Tibial artery (tissue), 4 donors: Measurements from ENCODE around the gene WDFY3.
"Not testable (repeated sequence)": the region's sequence is repeated elsewhere in the genome, so short reads cannot be mapped to it uniquely, and the experiment has no call there.

Experiments
- DNase-seq, 2 donors: peaks; one replicate each; pipeline ENCODE4 v3.0.0-alpha.2; 2019
- H3K27ac ChIP-seq, 2 donors: fragments of 200-600 bp; sonication (generic) in 1 of 2; 1 replicate in 1 of 2; 2 replicates in 1 of 2; pipeline ENCODE4 v1.5.1; 2018 to 2019; ENCODE audit warnings: mild to moderate bottlenecking in 1 of 2
- H3K27me3 ChIP-seq, 2 donors: fragments of 200-600 bp; sonication (generic) in 1 of 2; one replicate each; pipeline versions ENCODE4 v1.5.1 to v1.6.0; 2016 to 2019
- H3K36me3 ChIP-seq, 3 donors: fragments of 200-600 bp; sonication (generic) in 2 of 3; one replicate each; pipeline ENCODE4 v1.5.1; 2016 to 2019; ENCODE audit warnings: mild to moderate bottlenecking in 2 of 3
- H3K4me1 ChIP-seq, 4 donors: fragments of 200-600 bp; sonication (generic) in 2 of 4; 1 replicate in 3 of 4; 2 replicates in 1 of 4; pipeline ENCODE4 v1.5.1; 2016 to 2019
- H3K4me3 ChIP-seq, 2 donors: fragments of 200-600 bp; sonication (generic) in 1 of 2; 1 replicate in 1 of 2; 2 replicates in 1 of 2; pipeline ENCODE4 v1.5.1; 2018 to 2019; ENCODE audit warnings: mild to moderate bottlenecking in 2 of 2
- H3K9me3 ChIP-seq, 3 donors: fragments of 200-600 bp; sonication (generic) in 1 of 3; one replicate each; pipeline ENCODE4 v1.5.1; 2016 to 2019
- intact Hi-C: fragments of 100-400 bp; cut with DNase I; formaldehyde crosslinking; loops from one replicate; pipeline ENCODE4 v1.15.0; 2023; ENCODE audit warnings: low total_unique reads
- TF ChIP-seq, protein P1 (sequence below), 2 experiments: fragments of 200-600 bp in 1 of 2; fragments of 450-650 bp in 1 of 2; IDR thresholded peaks; one replicate each; pipeline ENCODE4 v1.5.1; 2017 to 2019; ENCODE audit warnings: antibody characterized with exemption in 2 of 2, mild to moderate bottlenecking in 1 of 2, moderate library complexity in 1 of 2

The WDFY3 gene

DNA sequence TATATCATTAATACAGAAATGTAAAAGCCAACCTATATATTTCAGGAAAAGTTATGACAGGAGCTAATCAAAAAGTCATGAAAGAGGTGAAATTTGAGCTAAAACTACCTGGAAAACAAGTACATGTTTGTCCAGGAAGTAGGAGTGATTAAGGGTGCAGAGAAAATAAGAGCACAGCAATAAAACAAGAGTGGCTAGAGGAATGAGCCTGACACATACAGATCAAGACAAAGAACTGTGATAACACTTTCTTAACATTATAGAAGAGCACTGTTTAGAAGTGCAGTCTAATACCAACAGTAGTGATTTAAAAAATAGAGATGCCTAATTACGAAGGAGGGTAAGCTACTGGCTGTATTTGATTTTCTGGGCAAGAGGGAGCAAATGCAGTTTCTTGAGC lies 125.1 kb downstream of the WDFY3 start:
- no peak for DNase-seq
- Histone ChIP-seq H3K36me3 (peaks cover 13 to 18% (median 14%) of the 10 kb centered on the region in 3 donors), H3K4me3 (no peak overlapping the region), H3K4me1 (no peaks in the 10 kb centered on the region), H3K27ac (no peak overlapping the region), H3K9me3 (no peaks in the 10 kb centered on the region), H3K27me3 (no peaks in the 10 kb centered on the region)
- intact Hi-C loops: no loop called here
- TF ChIP-seq, protein P1, sequence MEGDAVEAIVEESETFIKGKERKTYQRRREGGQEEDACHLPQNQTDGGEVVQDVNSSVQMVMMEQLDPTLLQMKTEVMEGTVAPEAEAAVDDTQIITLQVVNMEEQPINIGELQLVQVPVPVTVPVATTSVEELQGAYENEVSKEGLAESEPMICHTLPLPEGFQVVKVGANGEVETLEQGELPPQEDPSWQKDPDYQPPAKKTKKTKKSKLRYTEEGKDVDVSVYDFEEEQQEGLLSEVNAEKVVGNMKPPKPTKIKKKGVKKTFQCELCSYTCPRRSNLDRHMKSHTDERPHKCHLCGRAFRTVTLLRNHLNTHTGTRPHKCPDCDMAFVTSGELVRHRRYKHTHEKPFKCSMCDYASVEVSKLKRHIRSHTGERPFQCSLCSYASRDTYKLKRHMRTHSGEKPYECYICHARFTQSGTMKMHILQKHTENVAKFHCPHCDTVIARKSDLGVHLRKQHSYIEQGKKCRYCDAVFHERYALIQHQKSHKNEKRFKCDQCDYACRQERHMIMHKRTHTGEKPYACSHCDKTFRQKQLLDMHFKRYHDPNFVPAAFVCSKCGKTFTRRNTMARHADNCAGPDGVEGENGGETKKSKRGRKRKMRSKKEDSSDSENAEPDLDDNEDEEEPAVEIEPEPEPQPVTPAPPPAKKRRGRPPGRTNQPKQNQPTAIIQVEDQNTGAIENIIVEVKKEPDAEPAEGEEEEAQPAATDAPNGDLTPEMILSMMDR (IDR thresholded peaks at IDR 0.05): no peak

DNA sequence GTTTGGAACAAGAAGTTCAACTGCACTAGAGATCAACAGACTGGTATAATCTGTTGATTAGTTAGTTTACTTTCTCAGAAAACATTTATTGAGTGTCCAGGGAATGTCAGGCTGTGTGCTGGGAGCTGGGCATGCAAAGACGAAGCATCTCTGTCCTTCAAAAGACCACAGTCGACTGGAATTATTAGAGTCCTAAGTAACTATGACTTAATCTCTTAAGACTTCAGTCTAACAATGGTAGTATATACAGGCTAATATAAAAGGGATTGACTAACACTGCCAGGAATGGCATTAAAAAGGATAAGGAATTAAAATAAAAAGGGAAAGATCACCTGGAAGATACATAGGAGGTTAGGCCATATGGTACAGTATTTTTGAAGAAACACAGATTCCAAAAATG lies 128.7 kb downstream of the WDFY3 start:
- Histone ChIP-seq H3K4me3 (no peak overlapping the region), H3K4me1 (no peaks in the 10 kb centered on the region), H3K9me3 (no peaks in the 10 kb centered on the region), H3K36me3 (peaks cover 13 to 18% (median 14%) of the 10 kb centered on the region in 3 donors), H3K27me3 (no peaks in the 10 kb centered on the region), H3K27ac (no peak overlapping the region)
- DNase-seq: no peak
- TF ChIP-seq, protein P1 (IDR thresholded peaks at IDR 0.05): no peak
- intact Hi-C loops: no loop called here

DNA sequence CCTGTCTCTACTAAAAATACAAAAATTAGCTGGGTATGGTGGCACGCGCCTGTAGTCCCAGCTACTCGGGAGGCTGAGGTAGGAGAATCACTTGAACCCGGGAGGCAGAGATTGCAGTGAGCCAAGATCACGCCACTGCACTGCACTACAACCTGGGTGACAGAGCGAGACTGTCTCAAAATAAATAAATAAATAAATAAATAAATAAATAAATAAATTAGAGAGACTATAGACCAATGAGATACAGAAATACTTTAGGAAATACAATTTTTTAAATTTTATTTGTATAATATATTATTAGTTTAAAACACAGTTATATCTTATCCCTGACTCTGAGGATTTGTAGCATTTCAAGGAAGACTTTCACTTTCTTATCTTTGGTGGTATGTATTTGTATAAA lies 136.9 kb downstream of the WDFY3 start:
- peaks cover 13 to 21% (median 21%) of the 10 kb centered on the region in 3 donors for H3K36me3 ChIP-seq
- H3K27ac ChIP-seq, H3K4me1 ChIP-seq, H3K4me3 ChIP-seq, H3K9me3 ChIP-seq, DNase-seq, H3K27me3 ChIP-seq, intact Hi-C loops: not testable (repeated sequence)

DNA sequence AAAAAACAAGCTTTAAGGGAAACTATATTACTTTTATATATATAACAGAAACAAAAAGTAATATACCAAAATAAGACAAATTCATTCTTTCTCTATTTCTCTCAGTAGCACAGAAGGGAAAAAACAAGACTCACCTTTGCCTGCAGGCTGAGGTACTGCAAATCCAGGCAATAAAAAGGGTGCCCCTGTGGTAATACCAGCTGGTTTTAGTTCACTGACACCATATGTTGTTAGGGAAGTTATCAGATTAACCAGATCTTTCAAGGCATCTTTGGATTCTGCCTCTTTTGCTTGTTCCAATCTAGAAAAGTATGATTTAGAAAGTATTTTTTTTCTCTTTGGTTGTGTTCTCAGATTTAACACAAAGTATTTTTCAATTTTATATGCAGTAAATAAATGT lies 139.8 kb downstream of the WDFY3 start:
- DNase-seq: no peak
- TF ChIP-seq, protein P1 (IDR thresholded peaks at IDR 0.05): no peak

DNA sequence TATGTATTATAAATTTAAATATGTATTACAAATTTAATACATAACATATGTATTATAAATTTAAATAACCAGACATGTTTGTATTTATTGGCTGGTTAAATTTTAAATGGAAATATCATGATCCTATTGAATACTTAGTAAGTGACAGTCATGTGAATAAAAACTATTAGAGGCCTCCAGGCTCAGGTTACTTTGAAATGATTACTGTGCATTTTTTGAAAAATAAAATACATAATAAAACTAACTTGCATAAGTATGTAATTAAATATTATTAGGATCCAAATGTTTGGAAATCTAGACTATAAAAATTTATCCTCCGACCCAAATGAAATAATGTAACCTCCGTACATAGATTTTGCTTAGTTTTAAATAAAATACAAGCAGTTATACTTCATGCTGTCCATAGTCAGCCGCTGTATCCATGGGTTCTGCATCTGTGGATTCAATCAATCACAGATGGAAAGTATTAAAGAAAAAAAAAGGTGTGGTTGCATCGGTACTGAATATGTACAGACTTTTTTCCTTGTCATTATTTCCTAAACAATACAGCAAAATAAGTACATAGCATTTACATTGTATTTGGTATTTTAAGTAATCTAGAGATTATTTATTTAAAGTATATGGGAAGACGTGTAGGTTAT lies 140.7 kb downstream of the WDFY3 start:
- TF ChIP-seq, protein P1 (IDR thresholded peaks at IDR 0.05): no peak
- no peaks in the 10 kb centered on the region for H3K27me3 ChIP-seq
- no peaks in the 10 kb centered on the region for H3K9me3 ChIP-seq
- no peak for DNase-seq
- peaks cover 18 to 25% (median 23%) of the 10 kb centered on the region in 3 donors for H3K36me3 ChIP-seq
- intact Hi-C loops: no loop called here
- H3K4me3 ChIP-seq: no peak overlapping the region
- H3K27ac ChIP-seq: no peak overlapping the region
- H3K4me1 ChIP-seq: no peaks in the 10 kb centered on the region

More for the DNA sequence above, 139.8 kb downstream of the WDFY3 start:
- Histone ChIP-seq H3K27me3 (no peaks in the 10 kb centered on the region), H3K27ac (no peak overlapping the region), H3K9me3 (no peaks in the 10 kb centered on the region), H3K36me3 (peaks cover 13 to 21% (median 17%) of the 10 kb centered on the region in 3 donors), H3K4me3 (no peak overlapping the region), H3K4me1 (no peaks in the 10 kb centered on the region)
- intact Hi-C loops: no loop called here

DNA sequence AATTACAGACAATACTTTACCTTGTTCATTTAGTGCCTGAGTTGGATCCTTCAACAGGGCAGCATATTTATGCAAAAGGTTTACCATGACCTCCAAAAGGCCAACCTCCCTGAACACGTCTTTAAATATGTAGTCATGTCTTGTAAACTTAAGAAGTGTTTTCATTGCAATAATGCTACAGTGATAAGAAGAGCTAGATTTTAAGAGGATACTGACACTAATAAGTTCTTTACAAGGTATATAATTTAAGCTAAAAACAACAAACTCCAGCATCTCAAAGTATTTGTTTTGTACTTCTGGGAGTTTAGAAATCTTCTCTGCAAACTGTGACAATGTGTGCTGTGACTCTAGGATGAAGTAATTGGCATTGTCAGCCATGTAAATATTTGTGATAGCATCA lies 145.4 kb downstream of the WDFY3 start:
- peaks cover 32 to 39% (median 33%) of the 10 kb centered on the region in 3 donors for H3K36me3 ChIP-seq

More for the DNA sequence above, 145.4 kb downstream of the WDFY3 start:
- intact Hi-C loops: no loop called here
- no peak for DNase-seq
- H3K27me3 ChIP-seq: no peaks in the 10 kb centered on the region
- H3K9me3 ChIP-seq: no peaks in the 10 kb centered on the region
- TF ChIP-seq, protein P1 (IDR thresholded peaks at IDR 0.05): no peak
- no peak overlapping the region for H3K4me3 ChIP-seq
- H3K4me1 ChIP-seq: no peaks in the 10 kb centered on the region
- no peak overlapping the region for H3K27ac ChIP-seq
